ENCODE measurements around the gene TMEM74B.

GRCh38 chr20:1191299-1191698 lies 6.5 kb upstream of the TMEM74B start:
- TF ChIP-seq CTCF (IDR thresholded peaks at IDR 0.05): no peak
- TF ChIP-seq EP300 (IDR thresholded peaks at IDR 0.05): no peak
